GM19043 (cell line): ENCODE data around the gene ITFG2.
"Not testable (repeated sequence)": the region's sequence is repeated elsewhere in the genome, so short reads cannot be mapped to it uniquely, and the experiment has no call there.

Source experiments
- ATAC-seq: cut with Tn5 transposase; IDR thresholded peaks from one replicate; pipeline ENCODE4 v1.9.1; 2021; ENCODE audit warnings: low read depth; ENCODE audit not compliant: unreplicated experiment

The ITFG2 gene

GRCh38 chr12:2812290-2813213, at the start of gene ITFG2:
TSS of gene ITFG2 (plus strand) at chr12:2812668. CDS start at chr12:2812761, 93 bp downstream.
- ATAC-seq, result peak; percentile 94

GRCh38 chr12:2764398-2764797, 48.1 kb upstream of the ITFG2 start:
- ATAC-seq, result no peak

GRCh38 chr12:2765052-2765451, 47.4 kb upstream of the ITFG2 start:
- ATAC-seq, result no peak

GRCh38 chr12:2765608-2766007, 46.9 kb upstream of the ITFG2 start:
- no peak for ATAC-seq

- ATAC-seq, result no peak
Measured at GRCh38 chr12:2768224-2768961, 44.1 kb upstream of the ITFG2 start.

GRCh38 chr12:2769866-2770533, 42.5 kb upstream of the ITFG2 start:
- no peak for ATAC-seq

- ATAC-seq, result not testable (repeated sequence)
Measured at GRCh38 chr12:2770544-2770943, 41.9 kb upstream of the ITFG2 start.

GRCh38 chr12:2772370-2772769, 40.1 kb upstream of the ITFG2 start:
- no peak for ATAC-seq

- ATAC-seq, result no peak
Measured at GRCh38 chr12:2773199-2773875, 39.1 kb upstream of the ITFG2 start.

- no peak for ATAC-seq
Measured at GRCh38 chr12:2775431-2775830, 37.0 kb upstream of the ITFG2 start.

- ATAC-seq, result no peak
Measured at GRCh38 chr12:2776129-2776806, 36.2 kb upstream of the ITFG2 start.

GRCh38 chr12:2779281-2779680, 33.2 kb upstream of the ITFG2 start:
- no peak for ATAC-seq

GRCh38 chr12:2783936-2784600, 28.4 kb upstream of the ITFG2 start:
- ATAC-seq, result no peak

- no peak for ATAC-seq
Measured at GRCh38 chr12:2785017-2785416, 27.5 kb upstream of the ITFG2 start.

- no peak for ATAC-seq
Measured at GRCh38 chr12:2791089-2791488, 21.4 kb upstream of the ITFG2 start.

GRCh38 chr12:2792671-2793500, 19.6 kb upstream of the ITFG2 start:
- ATAC-seq, result no peak

GRCh38 chr12:2793561-2793960, 18.9 kb upstream of the ITFG2 start:
- ATAC-seq, result no peak

- ATAC-seq, result peak; percentile 4
Measured at GRCh38 chr12:2794191-2794735, 18.2 kb upstream of the ITFG2 start.
